ENCODE data around the gene DEAF1. TPM values are rescaled to one million over a fixed set of nuclear protein-coding genes. Genes with fewer than 3 reads are reported as not detected.

The DEAF1 gene
- total RNA-seq, 4 donors from 2014 or later: 31.6 to 54.3 (median 41.2) TPM

GRCh38 chr11:699753-700152 is 4.7 kb upstream of the DEAF1 start:
- no peak overlapping the region for H3K4me3 ChIP-seq
- H3K27me3 ChIP-seq: no peaks in the 10 kb centered on the region
- H3K27ac ChIP-seq: no peak overlapping the region
- no peak for DNase-seq (ENCODE audit: low spot score in 2 of 2)
- H3K4me1 ChIP-seq: peaks cover 0 to 57% (median 32%) of the 10 kb centered on the region in 4 donors
- no peaks in the 10 kb centered on the region for H3K9me3 ChIP-seq
- WGBS, 2 donors: 81 to 88% methylated on average over 1 of the region's 1 CpG
- TF ChIP-seq EP300 (IDR thresholded peaks at IDR 0.05) (no peak), CTCF (IDR thresholded peaks at IDR 0.05) (no peak), POLR2A (IDR thresholded peaks at IDR 0.05) (no peak)
- H3K36me3 ChIP-seq: peaks cover 0 to 53% (median 0%) of the 10 kb centered on the region in 3 donors

- Histone ChIP-seq H3K4me3 (no peak overlapping the region), H3K9me3 (no peaks in the 10 kb centered on the region), H3K36me3 (peaks cover 0 to 47% (median 0%) of the 10 kb centered on the region in 3 donors), H3K27me3 (no peaks in the 10 kb centered on the region), H3K4me1 (peaks cover 0 to 57% (median 36%) of the 10 kb centered on the region in 4 donors), H3K27ac (peak overlapping the region in 1 of 4 donors; percentile 100)
- TF ChIP-seq POLR2A (IDR thresholded peaks at IDR 0.05) (no peak), EP300 (IDR thresholded peaks at IDR 0.05) (no peak), CTCF (IDR thresholded peaks at IDR 0.05) (no peak)
- 92 to 94% methylated on average over 7 of the region's 7 CpGs for WGBS, 2 donors
- DNase-seq (ENCODE audit: low spot score in 2 of 2): no peak
Measured at GRCh38 chr11:699116-699508, 4.1 kb upstream of the DEAF1 start.

- Histone ChIP-seq H3K27me3 (no peaks in the 10 kb centered on the region), H3K4me1 (peaks cover 0 to 59% (median 41%) of the 10 kb centered on the region in 4 donors), H3K9me3 (no peaks in the 10 kb centered on the region), H3K36me3 (peaks cover 0 to 44% (median 0%) of the 10 kb centered on the region in 3 donors), H3K27ac (peak overlapping the region in 2 of 4 donors; percentile 100), H3K4me3 (no peak overlapping the region)
- no peak for DNase-seq (ENCODE audit: low spot score in 2 of 2)
- TF ChIP-seq POLR2A (IDR thresholded peaks at IDR 0.05) (no peak), EP300 (IDR thresholded peaks at IDR 0.05) (no peak), CTCF (IDR thresholded peaks at IDR 0.05) (no peak)
- WGBS, 2 donors: 69 to 73% methylated on average over 17 of the region's 17 CpGs
Measured at GRCh38 chr11:698493-699115, 3.6 kb upstream of the DEAF1 start.

GRCh38 chr11:697811-698311 is 2.8 kb upstream of the DEAF1 start:
- Histone ChIP-seq H3K36me3 (peaks cover 0 to 41% (median 0%) of the 10 kb centered on the region in 3 donors), H3K27me3 (no peaks in the 10 kb centered on the region), H3K9me3 (no peaks in the 10 kb centered on the region), H3K27ac (peak overlapping the region in 3 of 4 donors; percentile 97 to 100 (median 100)), H3K4me1 (peaks cover 0 to 59% (median 41%) of the 10 kb centered on the region in 4 donors), H3K4me3 (no peak overlapping the region)
- TF ChIP-seq POLR2A (IDR thresholded peaks at IDR 0.05): no peak
- no peak for TF ChIP-seq EP300 (IDR thresholded peaks at IDR 0.05)
- TF ChIP-seq CTCF (IDR thresholded peaks at IDR 0.05): no peak
- no peak for DNase-seq (ENCODE audit: low spot score in 2 of 2)
- WGBS, 2 donors: 69 to 71% methylated on average over 11 of the region's 11 CpGs

- TF ChIP-seq POLR2A (IDR thresholded peaks at IDR 0.05) (no peak), EP300 (IDR thresholded peaks at IDR 0.05) (peak in 1 of 2 donors; percentile 69)
- 52 to 53% methylated on average over 11 of the region's 11 CpGs for WGBS, 2 donors
- Histone ChIP-seq H3K36me3 (peaks cover 0 to 33% (median 0%) of the 10 kb centered on the region in 3 donors), H3K9me3 (no peaks in the 10 kb centered on the region), H3K4me1 (peaks cover 0 to 52% (median 35%) of the 10 kb centered on the region in 4 donors), H3K27ac (peak overlapping the region in 3 of 4 donors; percentile 97 to 100 (median 100)), H3K4me3 (peak overlapping the region in 1 of 4 donors; percentile 64), H3K27me3 (no peaks in the 10 kb centered on the region)
- DNase-seq (ENCODE audit: low spot score in 2 of 2): no peak
Measured at GRCh38 chr11:696955-697491, 2.0 kb upstream of the DEAF1 start.
